GF-D8 (cell line): ENCODE data around the gene ZC3H10.
A peak's percentile ranks its signal among the peaks of the same experiment; 100 is the strongest.
"Not testable (repeated sequence)": the region's sequence is repeated elsewhere in the genome, so short reads cannot be mapped to it uniquely, and the experiment has no call there.

Source experiments
- DNase-seq: peaks from one replicate; lab custom pipeline; 2025; lab: John Stamatoyannopoulos, UW

ZC3H10 gene

GRCh38 chr12:56117778-56118687, at the start of gene ZC3H10:
Gene ZC3H10, plus strand, starts transcription at chr12:56118266. Its CDS starts 2,297 bp downstream, at chr12:56120563.
- peak; percentile 97 for DNase-seq

- no peak for DNase-seq
These were observed 46.4 kb upstream of the ZC3H10 start for GRCh38 chr12:56071648-56072047.

GRCh38 chr12:56074396-56074795, 43.7 kb upstream of the ZC3H10 start:
- no peak for DNase-seq

GRCh38 chr12:56077966-56078365, 40.1 kb upstream of the ZC3H10 start:
- not testable (repeated sequence) for DNase-seq

- no peak for DNase-seq
These were observed 39.6 kb upstream of the ZC3H10 start for GRCh38 chr12:56078427-56078826.

- no peak for DNase-seq
These were observed 38.9 kb upstream of the ZC3H10 start for GRCh38 chr12:56078931-56079722.

- DNase-seq: no peak
These were observed 38.1 kb upstream of the ZC3H10 start, which contains the start of gene ERBB3 for GRCh38 chr12:56079723-56080555. Gene ERBB3, plus strand, starts transcription at chr12:56080165. Its CDS starts 136 bp downstream, at chr12:56080301.

- DNase-seq: no peak
These were observed 37.4 kb upstream of the ZC3H10 start for GRCh38 chr12:56080556-56081138.

- DNase-seq: no peak
These were observed 36.4 kb upstream of the ZC3H10 start for GRCh38 chr12:56081393-56082347.

- no peak for DNase-seq
These were observed 35.7 kb upstream of the ZC3H10 start for GRCh38 chr12:56082382-56082781.

GRCh38 chr12:56082967-56083366, 35.1 kb upstream of the ZC3H10 start:
- no peak for DNase-seq

- DNase-seq: peak; percentile 4
These were observed 33.0 kb upstream of the ZC3H10 start for GRCh38 chr12:56084958-56085543.

GRCh38 chr12:56086096-56086495, 32.0 kb upstream of the ZC3H10 start:
- no peak for DNase-seq

GRCh38 chr12:56086608-56087007, 31.5 kb upstream of the ZC3H10 start:
- no peak for DNase-seq

- DNase-seq: no peak
These were observed 30.8 kb upstream of the ZC3H10 start for GRCh38 chr12:56087220-56087619.

GRCh38 chr12:56097738-56098137, 20.3 kb upstream of the ZC3H10 start:
- DNase-seq: no peak

GRCh38 chr12:56098592-56098991, 19.5 kb upstream of the ZC3H10 start:
- DNase-seq: no peak

- no peak for DNase-seq
These were observed 18.3 kb upstream of the ZC3H10 start for GRCh38 chr12:56099787-56100186.

GRCh38 chr12:56101045-56101444, 17.0 kb upstream of the ZC3H10 start:
- no peak for DNase-seq

- DNase-seq: no peak
These were observed 15.4 kb upstream of the ZC3H10 start for GRCh38 chr12:56102683-56103065.
